ENCODE results near the gene EHD3.

Gene EHD3

GRCh38 chr2:31253356-31254131, 19.6 kb downstream of the EHD3 start:
- Mint-ChIP-seq H3K27ac (no peak overlapping the region), H3K27me3 (no peaks in the 10 kb centered on the region), H3K4me3 (no peak overlapping the region), H3K9me3 (no peaks in the 10 kb centered on the region), H3K36me3 (ENCODE audit: low read depth) (no peaks in the 10 kb centered on the region), H3K4me1 (ENCODE audit: low read depth) (no peaks in the 10 kb centered on the region)

GRCh38 chr2:31254237-31255203, 20.6 kb downstream of the EHD3 start:
- Mint-ChIP-seq H3K27me3 (no peaks in the 10 kb centered on the region), H3K36me3 (ENCODE audit: low read depth) (no peaks in the 10 kb centered on the region), H3K27ac (no peak overlapping the region)

GRCh38 chr2:31255911-31256571, 22.1 kb downstream of the EHD3 start:
- Mint-ChIP-seq H3K4me1 (ENCODE audit: low read depth) (no peaks in the 10 kb centered on the region), H3K36me3 (ENCODE audit: low read depth) (no peaks in the 10 kb centered on the region), H3K9me3 (no peaks in the 10 kb centered on the region), H3K27ac (no peak overlapping the region), H3K27me3 (no peaks in the 10 kb centered on the region), H3K4me3 (no peak overlapping the region)

More at GRCh38 chr2:31254237-31255203, 20.6 kb downstream of the EHD3 start:
- H3K9me3 Mint-ChIP-seq: no peaks in the 10 kb centered on the region
- H3K4me1 Mint-ChIP-seq (ENCODE audit: low read depth): no peaks in the 10 kb centered on the region
- no peak overlapping the region for H3K4me3 Mint-ChIP-seq

GRCh38 chr2:31256611-31257382, 22.8 kb downstream of the EHD3 start:
- Mint-ChIP-seq H3K36me3 (ENCODE audit: low read depth) (no peaks in the 10 kb centered on the region), H3K4me1 (ENCODE audit: low read depth) (no peaks in the 10 kb centered on the region), H3K4me3 (no peak overlapping the region), H3K9me3 (no peaks in the 10 kb centered on the region), H3K27me3 (no peaks in the 10 kb centered on the region), H3K27ac (no peak overlapping the region)

DNA sequence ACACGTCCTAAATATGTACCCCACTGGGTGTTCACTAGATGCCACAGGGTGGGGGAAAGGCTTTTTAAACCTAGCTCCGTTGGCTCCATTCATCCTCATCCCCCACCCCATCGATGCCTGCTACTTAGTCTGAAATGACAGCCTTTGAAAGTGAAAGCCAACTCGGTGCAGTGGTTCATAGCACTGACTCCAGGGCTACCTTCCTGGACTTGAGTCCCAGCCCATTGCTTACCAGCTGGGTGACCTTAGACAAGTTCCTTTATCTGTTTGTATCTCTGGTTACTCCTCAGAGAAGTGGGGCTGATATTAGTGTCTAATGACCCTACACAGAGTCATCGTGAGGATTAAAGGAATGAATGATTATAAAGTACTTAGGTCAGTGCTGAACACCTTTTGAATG, 24.4 kb downstream of the EHD3 start:
- no peak overlapping the region for H3K27ac Mint-ChIP-seq
- H3K36me3 Mint-ChIP-seq (ENCODE audit: low read depth): no peaks in the 10 kb centered on the region
- no peaks in the 10 kb centered on the region for H3K27me3 Mint-ChIP-seq
- H3K4me3 Mint-ChIP-seq: no peak overlapping the region
- H3K9me3 Mint-ChIP-seq: no peaks in the 10 kb centered on the region
- H3K4me1 Mint-ChIP-seq (ENCODE audit: low read depth): no peaks in the 10 kb centered on the region

DNA sequence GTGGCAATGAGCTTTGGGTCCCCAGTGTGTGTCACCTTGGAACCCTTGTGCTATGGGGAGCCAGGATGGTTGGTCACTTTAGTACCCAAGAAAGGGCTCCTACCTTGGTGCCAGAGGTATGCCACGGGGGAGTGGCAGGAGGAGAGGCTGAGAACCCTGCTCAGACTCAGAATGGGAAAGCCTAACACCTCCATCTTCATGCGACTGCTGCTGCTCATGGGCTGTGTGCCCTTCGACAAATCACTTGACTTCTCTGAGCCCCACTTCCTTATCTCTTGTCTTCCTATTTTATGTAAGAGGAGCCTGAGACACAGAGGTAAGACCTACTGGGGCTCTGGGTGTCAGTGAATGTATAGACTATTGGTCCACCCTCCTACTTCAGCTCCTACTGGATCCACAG, 25.1 kb downstream of the EHD3 start:
- Mint-ChIP-seq H3K36me3 (ENCODE audit: low read depth) (no peaks in the 10 kb centered on the region), H3K4me3 (no peak overlapping the region), H3K27ac (no peak overlapping the region), H3K9me3 (no peaks in the 10 kb centered on the region), H3K4me1 (ENCODE audit: low read depth) (no peaks in the 10 kb centered on the region), H3K27me3 (no peaks in the 10 kb centered on the region)

- H3K4me1 Mint-ChIP-seq (ENCODE audit: low read depth): no peaks in the 10 kb centered on the region
- H3K36me3 Mint-ChIP-seq (ENCODE audit: low read depth): peaks cover 4% of the 10 kb centered on the region
- H3K27me3 Mint-ChIP-seq: no peaks in the 10 kb centered on the region
- no peak overlapping the region for H3K27ac Mint-ChIP-seq
- H3K9me3 Mint-ChIP-seq: no peaks in the 10 kb centered on the region
- H3K4me3 Mint-ChIP-seq: no peak overlapping the region
Measured at GRCh38 chr2:31260870-31261269, 26.9 kb downstream of the EHD3 start.

DNA sequence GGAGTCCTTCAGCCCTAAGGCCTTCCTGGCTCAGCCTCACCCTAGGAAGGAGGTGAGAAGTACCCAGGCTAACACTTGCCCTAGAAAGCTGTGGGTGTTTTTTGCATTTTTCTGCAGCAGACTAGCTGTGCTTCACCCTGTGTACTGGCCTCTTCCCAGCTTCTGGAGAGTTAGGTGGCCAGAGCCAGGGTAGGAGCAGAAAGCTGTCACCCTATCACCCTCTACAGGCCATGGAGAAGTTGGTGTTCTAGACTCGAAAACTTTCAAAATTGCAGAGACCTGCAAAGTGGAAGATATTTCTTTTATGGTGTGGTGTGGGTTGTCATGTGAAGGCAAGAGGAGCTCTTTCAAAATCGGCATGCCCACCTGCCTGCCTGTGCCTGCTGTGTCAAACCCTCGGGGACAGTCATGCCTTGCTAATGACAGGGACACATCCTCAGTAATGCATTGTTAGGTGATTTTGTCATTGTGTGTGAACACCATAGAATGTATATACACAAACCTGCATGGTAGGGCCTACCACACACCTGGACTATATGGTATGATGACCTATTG, 29.8 kb downstream of the EHD3 start:
- Mint-ChIP-seq H3K27me3 (no peaks in the 10 kb centered on the region), H3K4me1 (ENCODE audit: low read depth) (no peaks in the 10 kb centered on the region), H3K9me3 (no peaks in the 10 kb centered on the region), H3K4me3 (no peak overlapping the region), H3K36me3 (ENCODE audit: low read depth) (peaks cover 4% of the 10 kb centered on the region), H3K27ac (no peak overlapping the region)

GRCh38 chr2:31265234-31265633, 31.3 kb downstream of the EHD3 start:
- H3K4me1 Mint-ChIP-seq (ENCODE audit: low read depth): no peaks in the 10 kb centered on the region
- H3K4me3 Mint-ChIP-seq: no peak overlapping the region
- no peaks in the 10 kb centered on the region for H3K9me3 Mint-ChIP-seq
- H3K36me3 Mint-ChIP-seq (ENCODE audit: low read depth): peaks cover 4% of the 10 kb centered on the region
- H3K27ac Mint-ChIP-seq: no peak overlapping the region
- H3K27me3 Mint-ChIP-seq: no peaks in the 10 kb centered on the region

GRCh38 chr2:31266804-31267203, 32.9 kb downstream of the EHD3 start:
- H3K9me3 Mint-ChIP-seq: no peaks in the 10 kb centered on the region
- no peaks in the 10 kb centered on the region for H3K4me1 Mint-ChIP-seq (ENCODE audit: low read depth)
- H3K4me3 Mint-ChIP-seq: no peak overlapping the region
- H3K27me3 Mint-ChIP-seq: no peaks in the 10 kb centered on the region
- H3K36me3 Mint-ChIP-seq (ENCODE audit: low read depth): peaks cover 4% of the 10 kb centered on the region
- no peak overlapping the region for H3K27ac Mint-ChIP-seq

GRCh38 chr2:31267437-31268120, 33.6 kb downstream of the EHD3 start:
- H3K36me3 Mint-ChIP-seq (ENCODE audit: low read depth): peaks cover 4% of the 10 kb centered on the region
- H3K27me3 Mint-ChIP-seq: no peaks in the 10 kb centered on the region
- H3K4me3 Mint-ChIP-seq: no peak overlapping the region
- no peaks in the 10 kb centered on the region for H3K9me3 Mint-ChIP-seq
- no peak overlapping the region for H3K27ac Mint-ChIP-seq
- no peaks in the 10 kb centered on the region for H3K4me1 Mint-ChIP-seq (ENCODE audit: low read depth)

DNA sequence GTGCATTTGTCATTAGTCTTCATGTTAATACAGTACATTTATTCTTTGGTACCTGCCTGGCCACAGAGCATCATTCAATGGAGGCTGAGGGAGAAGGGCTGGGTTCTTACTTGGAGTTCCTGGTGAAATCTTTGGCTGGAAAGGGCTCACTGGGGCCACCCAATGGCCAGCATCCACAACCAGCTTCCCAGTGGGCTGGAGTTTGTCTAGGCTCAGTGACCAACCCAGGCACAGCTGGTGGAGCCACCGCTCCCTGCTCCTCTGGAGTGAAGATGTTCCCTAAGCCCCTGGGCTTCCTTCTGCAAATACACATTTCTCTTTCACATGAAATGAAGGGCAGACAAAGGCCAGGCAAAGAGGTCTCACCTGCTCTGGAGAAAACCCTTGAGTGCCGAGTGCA, 34.4 kb downstream of the EHD3 start:
- Mint-ChIP-seq H3K4me3 (no peak overlapping the region), H3K9me3 (no peaks in the 10 kb centered on the region), H3K36me3 (ENCODE audit: low read depth) (peaks cover 4% of the 10 kb centered on the region), H3K4me1 (ENCODE audit: low read depth) (no peaks in the 10 kb centered on the region), H3K27me3 (no peaks in the 10 kb centered on the region), H3K27ac (no peak overlapping the region)

DNA sequence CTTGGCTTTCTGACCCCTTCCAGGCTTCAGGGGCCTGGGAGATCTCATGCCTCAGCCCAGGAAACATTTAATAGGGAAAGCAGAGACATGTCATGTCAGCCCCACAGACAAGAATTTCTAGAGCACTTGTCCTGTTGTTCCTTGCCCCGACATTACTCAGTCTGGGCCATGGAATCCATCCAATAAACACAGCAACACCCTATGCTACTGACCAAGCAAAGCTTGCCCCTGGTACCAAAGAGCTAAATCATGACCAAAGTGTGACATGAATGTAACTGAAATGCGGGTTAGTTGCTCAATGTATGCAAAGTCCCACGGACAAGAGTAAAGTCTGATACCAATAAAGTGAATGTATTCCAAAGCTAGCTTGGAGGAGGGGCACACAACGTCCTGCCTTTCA, 35.1 kb downstream of the EHD3 start:
- Mint-ChIP-seq H3K27me3 (no peaks in the 10 kb centered on the region), H3K4me1 (ENCODE audit: low read depth) (no peaks in the 10 kb centered on the region), H3K9me3 (no peaks in the 10 kb centered on the region), H3K36me3 (ENCODE audit: low read depth) (peaks cover 4% of the 10 kb centered on the region), H3K4me3 (no peak overlapping the region), H3K27ac (no peak overlapping the region)

DNA sequence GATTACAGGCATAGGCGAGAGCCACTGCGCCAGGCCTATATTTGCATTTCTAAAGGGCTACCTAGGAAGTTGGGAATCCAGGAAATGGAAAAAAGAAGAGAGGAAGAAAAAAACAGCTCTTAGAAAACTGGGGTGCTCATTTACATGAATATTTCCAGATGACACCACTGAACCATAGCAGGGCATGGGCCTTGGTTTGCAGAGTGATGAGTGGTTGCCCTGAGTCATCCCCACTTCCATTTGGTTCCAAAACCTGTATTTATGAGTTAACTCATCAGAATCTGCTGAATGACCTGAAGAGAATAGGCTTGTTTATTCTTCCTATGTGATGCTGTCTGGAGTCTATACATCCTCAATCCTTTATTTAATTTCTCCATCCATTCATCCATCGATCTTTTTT, 36.2 kb downstream of the EHD3 start:
- H3K9me3 Mint-ChIP-seq: no peaks in the 10 kb centered on the region
- H3K27ac Mint-ChIP-seq: no peak overlapping the region
- peaks cover 4% of the 10 kb centered on the region for H3K36me3 Mint-ChIP-seq (ENCODE audit: low read depth)
- H3K4me3 Mint-ChIP-seq: no peak overlapping the region
- no peaks in the 10 kb centered on the region for H3K4me1 Mint-ChIP-seq (ENCODE audit: low read depth)
- peaks cover 5% of the 10 kb centered on the region for H3K27me3 Mint-ChIP-seq

Measured in stimulated activated naive CD8-positive, alpha-beta T cell treated with anti-CD3 and anti-CD28 coated beads, Interleukin-15, Interleukin-2, amounts not matched to agents 100 ng/mL and 50 ng/mL, for 24 hours (primary cell).